ACHN (cell line): ENCODE data around the gene UBE2S.
"Not testable (repeated sequence)": the region's sequence is repeated elsewhere in the genome, so short reads cannot be mapped to it uniquely, and the experiment has no call there.

ENCODE experiments used
- DNase-seq: peaks from one replicate; pipeline ENCODE4 v3.0.0-alpha.2; 2015
- in situ Hi-C: cut with HindIII; loops from 2 replicates; pipeline ENCODE4 v1.10.0; 2017; ENCODE audit warnings: low sequenced_read_pairs, low pct_ligation_motif_present, low pct_unique_long_range_greater_than_20kb

The UBE2S gene

GRCh38 chr19:55407550-55407799 is at the start of gene UBE2S:
Gene UBE2S (minus strand): TSS chr19:55407788. CDS start chr19:55407589, 199 bp downstream.
- DNase-seq, in situ Hi-C loops: not testable (repeated sequence)

- in situ Hi-C loops: no loop called here
- DNase-seq: no peak
Measured at GRCh38 chr19:55456347-55456746, 48.8 kb upstream of the UBE2S start.

DNA sequence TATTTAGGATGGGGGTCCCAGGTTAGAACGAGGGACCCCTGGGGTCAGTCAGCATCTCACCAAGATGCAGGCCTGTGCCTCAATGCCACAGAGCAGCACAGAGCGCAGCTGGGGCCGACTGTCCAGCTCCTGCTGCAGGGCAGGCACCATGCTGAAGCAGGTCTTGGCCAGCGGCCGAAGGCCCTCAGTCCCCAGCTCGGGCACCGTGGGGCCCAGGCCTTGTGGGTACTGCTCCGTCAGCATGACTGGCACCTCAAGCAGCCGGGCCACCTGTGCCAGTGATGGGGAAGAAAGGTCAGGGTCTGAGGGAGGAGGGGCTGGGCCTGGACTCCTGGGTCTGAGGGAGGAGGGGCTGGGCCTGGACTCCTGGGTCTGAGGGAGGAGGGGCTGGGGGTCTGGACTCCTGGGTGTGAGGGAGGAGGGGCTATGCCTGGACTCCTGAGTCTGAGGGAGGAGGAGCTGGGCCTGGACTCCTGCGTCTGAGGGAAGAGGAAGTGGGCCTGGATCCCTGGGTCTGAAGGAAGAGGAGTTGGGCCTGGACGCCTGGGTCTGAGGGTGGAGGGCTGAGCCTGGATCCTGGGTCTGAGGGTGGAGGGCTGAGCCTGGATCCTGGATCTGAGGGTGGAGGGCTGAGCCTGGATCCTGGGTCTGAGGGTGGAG is 48.1 kb upstream of the UBE2S start:
- DNase-seq: no peak
- in situ Hi-C loops: no loop called here

- in situ Hi-C loops: no loop called here
- DNase-seq: peak; percentile 45
Measured at GRCh38 chr19:55454787-55455243, 47.2 kb upstream of the UBE2S start.

DNA sequence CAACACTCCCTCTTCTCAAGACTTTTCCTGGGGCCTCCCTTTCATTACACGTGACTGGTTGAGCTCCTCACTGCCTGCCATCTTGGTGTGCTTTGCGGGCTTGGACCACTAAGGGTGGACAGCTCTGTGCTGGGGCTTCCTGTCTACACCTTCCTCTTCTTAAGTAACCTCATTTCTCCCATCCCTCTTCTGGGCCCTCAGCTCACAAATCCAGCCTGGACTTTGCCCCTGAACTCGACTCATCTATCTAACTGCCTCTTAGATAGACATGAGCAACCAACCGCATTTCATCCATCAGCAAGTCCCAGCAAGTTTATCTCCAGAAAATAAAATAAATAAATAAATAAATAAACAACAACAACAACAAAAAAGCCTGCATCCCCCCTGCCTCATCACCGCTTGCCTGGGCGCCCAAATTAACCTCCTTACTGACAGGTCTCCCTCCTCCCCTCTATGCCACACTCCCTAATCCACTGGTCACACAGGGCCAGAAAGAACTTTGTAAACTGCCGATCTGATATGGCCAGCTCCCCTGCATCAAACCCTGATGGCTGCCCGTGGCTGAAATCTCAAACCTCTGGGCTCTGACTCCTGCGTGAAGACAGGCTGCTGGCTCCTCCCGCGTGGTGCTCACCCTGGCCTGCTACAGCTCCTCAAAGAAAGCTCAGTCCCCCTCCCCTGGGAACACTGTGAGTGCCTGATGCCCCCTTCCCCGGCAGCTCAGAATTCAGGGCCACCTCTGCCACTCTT is 46.1 kb upstream of the UBE2S start:
- no peak for DNase-seq
- in situ Hi-C loops: no loop called here

DNA sequence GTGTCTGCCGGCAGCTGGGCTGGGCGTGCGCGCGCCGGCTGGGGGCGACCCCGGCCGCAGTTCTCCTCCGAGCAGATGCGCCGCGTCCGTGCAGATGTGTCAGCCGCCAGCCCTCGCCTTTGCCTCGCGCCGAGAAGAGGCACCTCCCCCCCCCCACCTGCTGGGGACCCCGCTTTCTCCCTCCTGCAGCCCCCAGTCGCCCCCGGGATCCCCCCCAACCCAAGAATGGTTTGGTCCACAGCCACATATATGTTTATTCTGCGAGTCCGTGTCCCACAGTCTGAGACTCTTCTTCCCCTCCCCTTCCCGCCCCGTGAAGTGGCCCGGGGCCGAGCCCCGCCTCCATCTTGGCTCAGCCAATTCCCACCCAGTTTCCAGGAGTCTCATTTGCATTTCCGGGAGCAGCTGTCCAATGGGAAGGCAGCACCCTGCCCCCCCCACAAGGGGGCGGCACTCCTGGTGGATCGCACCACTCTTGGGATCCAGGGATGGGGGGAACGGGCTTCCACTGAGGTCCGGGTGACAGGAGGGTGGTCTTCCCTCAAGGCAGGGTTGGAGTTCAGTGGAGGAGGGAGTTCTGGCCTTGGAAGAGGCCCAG is 45.3 kb upstream of the UBE2S start:
- no peak for DNase-seq
- in situ Hi-C loops: no loop called here

- in situ Hi-C loops: no loop called here
- DNase-seq: no peak
Measured at GRCh38 chr19:55451965-55452748, 44.6 kb upstream of the UBE2S start.

GRCh38 chr19:55451163-55451964 is 43.8 kb upstream of the UBE2S start:
- DNase-seq: no peak
- in situ Hi-C loops: no loop called here

GRCh38 chr19:55449469-55449868 is 41.9 kb upstream of the UBE2S start:
- in situ Hi-C loops: no loop called here
- no peak for DNase-seq

DNA sequence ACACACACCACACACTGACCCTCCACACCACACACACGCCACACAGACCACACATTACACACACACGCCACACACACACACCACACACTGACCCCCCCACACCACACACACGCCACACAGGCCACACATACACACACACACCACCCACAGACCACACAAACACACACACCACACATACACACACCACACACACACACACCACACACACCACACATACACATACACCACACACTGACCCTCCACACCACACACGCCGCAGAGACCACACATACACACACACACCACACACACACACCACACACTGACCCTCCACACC is 40.5 kb upstream of the UBE2S start:
- in situ Hi-C loops, DNase-seq: not testable (repeated sequence)

- DNase-seq: peak; percentile 61
- in situ Hi-C loops: no loop called here
Measured at GRCh38 chr19:55447421-55448174, 40.0 kb upstream of the UBE2S start.

- in situ Hi-C loops: no loop called here
- no peak for DNase-seq
Measured at GRCh38 chr19:55446060-55446459, 38.5 kb upstream of the UBE2S start.

- DNase-seq: no peak
- in situ Hi-C loops: no loop called here
Measured at GRCh38 chr19:55444646-55445045, 37.1 kb upstream of the UBE2S start.

DNA sequence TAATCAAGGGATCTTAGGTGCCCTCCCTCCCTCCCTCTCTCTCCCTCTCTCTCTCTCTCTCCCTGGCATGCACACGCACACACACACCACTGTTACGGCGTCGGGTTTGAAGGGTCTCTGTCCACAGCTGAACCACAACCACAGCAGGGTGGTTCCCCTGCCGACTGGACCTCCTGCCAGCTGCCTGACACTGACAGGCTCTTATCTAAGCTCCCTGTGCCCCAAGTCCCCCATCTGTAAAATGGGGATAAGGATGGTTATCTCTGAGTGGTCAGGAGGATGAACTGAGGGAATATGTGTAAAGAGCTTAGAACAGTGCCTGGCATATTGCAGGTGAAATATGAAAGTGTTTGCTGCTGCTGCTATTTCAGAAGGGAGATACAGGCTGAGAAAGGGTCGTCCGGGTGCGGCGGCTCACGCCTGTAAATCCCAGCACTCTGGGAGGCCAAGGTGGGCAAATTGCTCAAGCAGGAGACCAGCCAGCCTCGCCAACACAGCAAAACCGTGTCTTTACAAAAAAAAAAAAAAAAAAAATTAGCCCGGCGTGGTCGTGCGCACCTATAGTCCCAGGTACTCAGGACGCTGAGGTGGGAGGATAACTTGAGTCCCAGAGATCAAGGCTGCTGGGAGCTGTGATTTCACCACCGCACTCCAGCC is 36.4 kb upstream of the UBE2S start:
- DNase-seq: no peak
- in situ Hi-C loops: no loop called here

DNA sequence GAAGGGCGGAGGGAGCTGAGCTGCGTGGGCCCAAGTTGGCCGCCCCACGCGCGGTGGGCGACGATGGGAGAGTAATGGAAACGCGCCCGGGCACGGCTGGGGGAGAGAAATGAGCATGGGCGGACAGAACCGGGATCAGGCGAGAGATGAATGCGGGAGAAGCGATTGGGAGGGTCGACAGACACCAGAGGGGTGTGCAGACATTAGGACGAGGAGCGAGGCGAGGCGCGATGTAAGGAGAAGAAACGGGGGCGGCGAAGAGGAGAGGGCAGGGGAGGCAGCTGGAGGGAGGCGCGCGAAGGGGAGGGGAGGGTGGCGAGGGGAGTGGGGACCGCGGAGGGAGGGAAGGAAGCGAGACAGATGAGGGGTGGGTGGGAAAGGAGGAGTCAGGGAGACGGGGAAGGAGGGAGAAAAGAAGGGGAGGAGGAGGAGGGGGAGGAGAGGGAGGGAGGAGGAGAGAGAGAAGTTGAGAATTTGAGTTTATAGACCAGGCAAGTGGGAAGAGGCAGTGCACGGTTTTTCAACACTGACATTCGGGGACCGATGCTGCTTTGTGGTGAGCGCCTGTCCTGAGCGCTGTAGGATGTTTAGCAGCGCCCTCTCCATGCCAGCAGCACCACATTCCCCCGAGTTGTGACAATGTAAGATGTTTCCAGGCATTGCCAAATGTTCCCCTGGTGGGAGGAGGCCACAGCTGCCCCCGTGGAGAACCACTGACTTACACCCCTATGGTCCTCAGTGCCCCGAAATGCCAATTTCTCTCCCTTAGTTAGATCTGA is 35.6 kb upstream of the UBE2S start, which contains the start of gene SHISA7:
SHISA7 (minus strand) TSS at position 256 of the 779 bp plus-strand sequence. CDS start 437 bp downstream, outside the sequence.
- in situ Hi-C loops: no loop called here
- no peak for DNase-seq

DNA sequence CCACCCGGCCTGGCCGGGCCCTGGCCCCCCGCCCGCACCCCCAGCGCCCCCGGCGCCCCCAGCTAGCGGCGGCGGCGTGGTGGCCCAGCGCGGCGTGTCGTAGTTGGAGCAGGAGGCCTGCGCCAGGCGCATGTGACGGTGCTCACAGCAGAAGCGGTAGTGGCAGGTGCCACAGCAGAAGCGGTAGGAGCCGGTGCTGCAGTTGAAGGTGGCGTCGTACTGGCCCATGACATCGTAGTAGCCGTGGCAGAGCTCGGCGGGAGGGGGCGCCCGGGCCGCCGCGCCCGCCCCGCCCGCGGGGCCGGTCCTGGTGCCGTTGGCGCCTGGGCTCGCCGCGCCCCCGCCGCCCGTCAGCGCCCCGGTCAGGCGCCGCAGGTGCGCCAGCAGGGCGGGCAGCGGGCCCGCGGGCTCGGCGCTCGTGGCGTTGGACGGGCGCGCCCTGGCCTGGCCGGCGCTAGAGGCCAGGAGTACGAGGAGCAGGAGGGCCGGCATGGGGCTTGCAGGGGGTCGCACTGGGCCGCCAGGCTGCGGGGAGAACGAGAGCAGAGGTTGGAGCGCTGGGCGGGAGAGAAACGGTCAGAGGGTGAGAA is 34.9 kb upstream of the UBE2S start:
- in situ Hi-C loops: no loop called here
- no peak for DNase-seq
